ENCODE data around the gene ETFA.
A peak's percentile ranks its signal among the peaks of the same experiment; 100 is the strongest.

The ETFA gene

GRCh38 chr15:76198456-76199105, 112.7 kb downstream of the ETFA start:
- DNase-seq: no peak
- no peak for TF ChIP-seq CTCF (IDR thresholded peaks at IDR 0.05; ENCODE audit: low read depth, low read length)
- Histone ChIP-seq H3K36me3 (no peaks in the 10 kb centered on the region), H3K4me1 (peaks cover 13% of the 10 kb centered on the region), H3K9me3 (no peaks in the 10 kb centered on the region), H3K27me3 (no peaks in the 10 kb centered on the region), H3K4me3 (ENCODE audit: low read depth, low read length) (no peak overlapping the region)

- Histone ChIP-seq H3K9me3 (no peaks in the 10 kb centered on the region), H3K4me3 (ENCODE audit: low read depth, low read length) (no peak overlapping the region), H3K4me1 (peaks cover 13% of the 10 kb centered on the region), H3K27me3 (no peaks in the 10 kb centered on the region), H3K36me3 (no peaks in the 10 kb centered on the region)
- no peak for TF ChIP-seq CTCF (IDR thresholded peaks at IDR 0.05; ENCODE audit: low read depth, low read length)
- no peak for DNase-seq
Measured at GRCh38 chr15:76197703-76198455, 113.4 kb downstream of the ETFA start.

GRCh38 chr15:76196269-76197231, 114.7 kb downstream of the ETFA start:
- H3K9me3 ChIP-seq: no peaks in the 10 kb centered on the region
- TF ChIP-seq CTCF (IDR thresholded peaks at IDR 0.05; ENCODE audit: low read depth, low read length): no peak
- no peaks in the 10 kb centered on the region for H3K27me3 ChIP-seq
- no peaks in the 10 kb centered on the region for H3K36me3 ChIP-seq
- no peak overlapping the region for H3K4me3 ChIP-seq (ENCODE audit: low read depth, low read length)
- H3K4me1 ChIP-seq: peaks cover 13% of the 10 kb centered on the region
- DNase-seq: peak; percentile 75

GRCh38 chr15:76195506-76196268, 115.6 kb downstream of the ETFA start:
- no peaks in the 10 kb centered on the region for H3K36me3 ChIP-seq
- H3K27me3 ChIP-seq: no peaks in the 10 kb centered on the region
- H3K9me3 ChIP-seq: no peaks in the 10 kb centered on the region
- no peak for TF ChIP-seq CTCF (IDR thresholded peaks at IDR 0.05; ENCODE audit: low read depth, low read length)
- H3K4me1 ChIP-seq: peaks cover 13% of the 10 kb centered on the region
- no peak for DNase-seq
- H3K4me3 ChIP-seq (ENCODE audit: low read depth, low read length): no peak overlapping the region

- Histone ChIP-seq H3K4me1 (peaks cover 13% of the 10 kb centered on the region), H3K9me3 (no peaks in the 10 kb centered on the region), H3K4me3 (ENCODE audit: low read depth, low read length) (no peak overlapping the region), H3K36me3 (no peaks in the 10 kb centered on the region), H3K27me3 (peaks cover 6% of the 10 kb centered on the region; the same call in 1 of the 2 replicates)
- DNase-seq: no peak
- no peak for TF ChIP-seq CTCF (IDR thresholded peaks at IDR 0.05; ENCODE audit: low read depth, low read length)
Measured at GRCh38 chr15:76193934-76194333, 117.3 kb downstream of the ETFA start.

Measured in BE2C (cell line).